PC-3 (cell line): ENCODE measurements around the gene SPTLC3. TPM values are rescaled to one million over a fixed set of nuclear protein-coding genes. Genes with fewer than 3 reads are reported as not detected.

Source experiments
- ATAC-seq: fragments of 200-7000 bp; cut with Tn5 transposase; 2 replicates; pipeline ENCODE4 v1.9.1; 2020; ENCODE audit warnings: mild to moderate bottlenecking, moderate library complexity
- BruUV-seq: library from RNA; stranded (reverse); fragments of 400-500 nt; replicated peaks from 2 replicates; lab custom pipeline; 2021; lab: Mats Ljungman, UMichigan
- CTCF ChIA-PET: fragments of 300-600 bp; sonication (Branson Sonifier 250); formaldehyde crosslinking; loops from one replicate; lab custom pipeline; 2022; ENCODE audit warnings: antibody characterized with exemption; lab: Charles Lee
- POLR2A ChIA-PET: fragments of 300-600 bp; sonication (Branson Sonifier 250); formaldehyde crosslinking; loops from one replicate; lab custom pipeline; 2022; ENCODE audit warnings: antibody characterized with exemption; ENCODE audit not compliant: unreplicated experiment; lab: Charles Lee
- DNase-seq: peaks from one replicate; pipeline ENCODE4 v3.0.0-alpha.2; 2015
- H2AFZ ChIP-seq: fragments of 300-600 bp; sonication (generic); 2 replicates; pipeline ENCODE4 v1.6.0; 2016; ENCODE audit warnings: antibody characterized with exemption, low read length
- H3F3A ChIP-seq: fragments of 300-600 bp; sonication (generic); one replicate; pipeline ENCODE4 v1.6.0; 2017; ENCODE audit warnings: antibody characterized with exemption, low read length, control low read depth, mild to moderate bottlenecking; ENCODE audit not compliant: unreplicated experiment
- H3K27ac ChIP-seq: fragments of 300-600 bp; sonication (generic); 2 replicates; pipeline ENCODE4 v1.5.1; 2016; ENCODE audit warnings: mild to moderate bottlenecking, low read length
- H3K27me3 ChIP-seq: fragments of 300-600 bp; sonication (generic); 2 replicates; pipeline ENCODE4 v1.6.1; 2016; ENCODE audit warnings: low read length, mixed read lengths
- H3K36me3 ChIP-seq: fragments of 300-600 bp; sonication (generic); 2 replicates; pipeline ENCODE4 v1.6.1; 2016; ENCODE audit warnings: low read depth, mixed run types, low read length, mixed read lengths
- H3K4me1 ChIP-seq: fragments of 300-600 bp; sonication (generic); 2 replicates; pipeline ENCODE4 v1.5.1; 2016; ENCODE audit warnings: low read length; ENCODE audit not compliant: insufficient read depth
- H3K4me2 ChIP-seq: fragments of 300-600 bp; sonication (generic); 2 replicates; pipeline ENCODE4 v1.6.0; 2016; ENCODE audit warnings: low read length
- H3K4me3 ChIP-seq: fragments of 300-600 bp; sonication (generic); 2 replicates; pipeline ENCODE4 v1.5.1; 2016; ENCODE audit warnings: mild to moderate bottlenecking, low read length, mixed read lengths
- H3K79me2 ChIP-seq: fragments of 300-600 bp; sonication (generic); 2 replicates; pipeline ENCODE4 v1.6.1; 2017; ENCODE audit warnings: low read length, mixed read lengths
- H3K9ac ChIP-seq: fragments of 300-600 bp; sonication (generic); 2 replicates; pipeline ENCODE4 v1.6.0; 2016; ENCODE audit warnings: mild to moderate bottlenecking, low read length
- H3K9me2 ChIP-seq: fragments of 300-600 bp; sonication (generic); replicated peaks from 2 replicates; pipeline ENCODE4 v1.6.1; 2016; ENCODE audit warnings: mixed run types, low read length, mixed read lengths
- H3K9me3 ChIP-seq: fragments of 300-600 bp; sonication (generic); 2 replicates; pipeline ENCODE4 v1.6.1; 2016; ENCODE audit warnings: low read length, mixed read lengths
- H4K20me1 ChIP-seq: fragments of 300-600 bp; sonication (generic); 2 replicates; pipeline ENCODE4 v1.6.1; 2016; ENCODE audit warnings: low read length, mixed read lengths
- EZH2 ChIP-seq: fragments of 300-600 bp; sonication (generic); IDR thresholded peaks from one replicate; pipeline ENCODE4 v1.6.1; 2017; ENCODE audit warnings: antibody characterized with exemption, mild to moderate bottlenecking, low read length; ENCODE audit not compliant: unreplicated experiment
- EZH2phosphoT487 ChIP-seq: fragments of 300-600 bp; sonication (generic); IDR thresholded peaks from 2 replicates; pipeline ENCODE4 v1.6.1; 2018; ENCODE audit warnings: mild to moderate bottlenecking, antibody characterized with exemption, low read length, borderline replicate concordance
- intact Hi-C: fragments of 100-400 bp; cut with micrococcal nuclease; formaldehyde crosslinking; loops from 2 replicates; pipeline ENCODE4 v1.9.0; 2023
- total RNA-seq: library from RNA; depleted of rRNA; stranded (reverse); fragments of >200 nt; gene quantifications from 2 replicates; pipeline ENCODE4 v1.2.3, GENCODE V29; 2014
- TF ChIP-seq, protein P1 (sequence below): fragments of 300-600 bp; sonication (generic); conservative IDR thresholded peaks from 2 replicates; pipeline ENCODE4 v1.5.1; 2017; ENCODE audit warnings: antibody characterized with exemption, low read depth, mild to moderate bottlenecking, low read length

Gene SPTLC3
- total RNA-seq, 1 experiment from 2014 or later: 16.3 TPM

DNA sequence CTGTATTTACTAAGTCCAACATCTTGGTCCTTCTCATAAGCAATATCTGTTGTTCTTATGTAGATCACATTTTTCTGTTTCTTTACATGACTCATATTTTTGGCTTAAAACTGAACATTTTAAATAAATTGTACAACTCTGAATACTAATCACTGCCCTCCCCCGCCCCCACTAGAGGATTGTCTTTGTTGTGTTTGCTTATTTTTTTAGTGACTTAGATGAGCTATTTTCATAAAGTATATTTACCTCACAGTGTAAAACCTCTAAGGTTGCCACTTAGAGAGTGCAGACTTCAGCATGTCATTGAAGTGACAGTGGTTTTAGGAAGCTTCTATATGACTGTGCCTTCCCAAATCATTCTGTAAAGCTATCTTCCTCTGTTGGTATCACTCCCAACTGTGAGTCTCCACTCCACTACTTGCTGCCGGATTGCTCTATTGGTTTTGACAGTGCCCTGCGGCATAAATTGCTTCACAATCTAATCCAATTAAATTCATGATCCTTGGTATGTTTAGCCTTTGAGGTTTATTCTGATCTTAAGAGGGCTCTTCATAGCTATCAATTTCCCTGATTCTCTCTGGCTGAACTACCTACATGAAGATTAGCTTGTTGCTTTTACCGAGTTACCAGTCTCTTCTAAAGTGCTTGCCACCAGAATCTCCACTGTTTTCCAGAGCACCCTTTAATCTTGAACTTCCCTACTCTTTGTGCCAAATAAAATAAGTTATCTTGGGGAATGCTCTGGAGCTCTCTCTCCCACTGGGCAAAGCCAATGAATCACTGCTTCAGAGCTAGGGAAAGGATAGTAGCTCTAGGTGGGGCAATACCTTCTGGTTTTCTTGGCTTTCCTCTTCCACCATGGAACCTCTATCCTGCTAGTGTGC is 33.0 kb downstream of the SPTLC3 start:
- DNase-seq: peak; percentile 22
- H3K9ac ChIP-seq: no peak overlapping the region
- CTCF ChIA-PET: interaction anchor here (0.6 kb wide), 1 partner anchor 73 kb away, joined by 9 read pairs; no protein-coding TSS in a partner anchor
- no TSS peak for BruUV-seq
- H3K4me2 ChIP-seq: no peak overlapping the region
- ATAC-seq: peak; percentile 75
- H3K27me3 ChIP-seq: no peaks in the 10 kb centered on the region
- H3K79me2 ChIP-seq: no peaks in the 10 kb centered on the region
- H3K9me2 ChIP-seq: no peaks in the 10 kb centered on the region
- POLR2A ChIA-PET: interaction anchor here (0.6 kb wide), 1 partner anchor 15 kb away, joined by 3 read pairs; no protein-coding TSS in a partner anchor
- TF ChIP-seq, protein P1, sequence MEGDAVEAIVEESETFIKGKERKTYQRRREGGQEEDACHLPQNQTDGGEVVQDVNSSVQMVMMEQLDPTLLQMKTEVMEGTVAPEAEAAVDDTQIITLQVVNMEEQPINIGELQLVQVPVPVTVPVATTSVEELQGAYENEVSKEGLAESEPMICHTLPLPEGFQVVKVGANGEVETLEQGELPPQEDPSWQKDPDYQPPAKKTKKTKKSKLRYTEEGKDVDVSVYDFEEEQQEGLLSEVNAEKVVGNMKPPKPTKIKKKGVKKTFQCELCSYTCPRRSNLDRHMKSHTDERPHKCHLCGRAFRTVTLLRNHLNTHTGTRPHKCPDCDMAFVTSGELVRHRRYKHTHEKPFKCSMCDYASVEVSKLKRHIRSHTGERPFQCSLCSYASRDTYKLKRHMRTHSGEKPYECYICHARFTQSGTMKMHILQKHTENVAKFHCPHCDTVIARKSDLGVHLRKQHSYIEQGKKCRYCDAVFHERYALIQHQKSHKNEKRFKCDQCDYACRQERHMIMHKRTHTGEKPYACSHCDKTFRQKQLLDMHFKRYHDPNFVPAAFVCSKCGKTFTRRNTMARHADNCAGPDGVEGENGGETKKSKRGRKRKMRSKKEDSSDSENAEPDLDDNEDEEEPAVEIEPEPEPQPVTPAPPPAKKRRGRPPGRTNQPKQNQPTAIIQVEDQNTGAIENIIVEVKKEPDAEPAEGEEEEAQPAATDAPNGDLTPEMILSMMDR: no peak
- TF ChIP-seq EZH2phosphoT487 (no peak), EZH2 (no peak)
- no peak overlapping the region for H3K27ac ChIP-seq
- H3K36me3 ChIP-seq: no peaks in the 10 kb centered on the region
- H4K20me1 ChIP-seq: no peaks in the 10 kb centered on the region
- intact Hi-C loops: no loop called here
- H3F3A ChIP-seq: no peaks in the 10 kb centered on the region
- no peak overlapping the region for H3K4me3 ChIP-seq
- 0 out of 2 replicates have a peak, but pooled peaks cover 4% of the 10 kb centered on the region for H3K4me1 ChIP-seq
- no peak overlapping the region for H2AFZ ChIP-seq
- no peaks in the 10 kb centered on the region for H3K9me3 ChIP-seq

DNA sequence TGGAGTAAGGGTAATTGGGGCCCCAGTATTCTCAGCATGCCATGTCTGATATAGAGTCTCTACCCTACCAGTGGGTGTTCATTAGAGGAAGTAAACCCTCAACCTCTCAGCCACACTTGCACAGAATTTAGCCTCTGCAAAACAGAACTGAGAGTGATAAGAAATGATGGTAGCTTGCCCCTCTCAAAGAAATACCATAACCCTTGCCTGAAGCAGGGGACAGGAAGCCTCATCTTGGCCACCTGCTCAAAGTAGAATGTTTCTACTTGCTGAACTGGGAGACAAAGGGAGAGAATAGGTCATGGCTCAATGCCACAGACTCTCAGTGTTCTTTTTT is 33.7 kb downstream of the SPTLC3 start:
- BruUV-seq: no TSS peak
- CTCF ChIA-PET: no interaction called here
- H3K9me2 ChIP-seq: no peaks in the 10 kb centered on the region
- intact Hi-C loops: no loop called here
- no peak overlapping the region for H3K4me3 ChIP-seq
- no peak overlapping the region for H2AFZ ChIP-seq
- H3F3A ChIP-seq: no peaks in the 10 kb centered on the region
- no peak overlapping the region for H3K27ac ChIP-seq
- no peaks in the 10 kb centered on the region for H3K9me3 ChIP-seq
- DNase-seq: no peak
- H3K27me3 ChIP-seq: no peaks in the 10 kb centered on the region
- H4K20me1 ChIP-seq: no peaks in the 10 kb centered on the region
- H3K79me2 ChIP-seq: no peaks in the 10 kb centered on the region
- TF ChIP-seq EZH2phosphoT487: no peak
- no peak for TF ChIP-seq EZH2
- TF ChIP-seq, protein P1: no peak
- ATAC-seq: no peak
- no peaks in the 10 kb centered on the region for H3K36me3 ChIP-seq
- POLR2A ChIA-PET: no interaction called here
- no peak overlapping the region for H3K4me2 ChIP-seq
- 0 out of 2 replicates have a peak, but pooled peaks cover 3% of the 10 kb centered on the region for H3K4me1 ChIP-seq
- no peak overlapping the region for H3K9ac ChIP-seq

DNA sequence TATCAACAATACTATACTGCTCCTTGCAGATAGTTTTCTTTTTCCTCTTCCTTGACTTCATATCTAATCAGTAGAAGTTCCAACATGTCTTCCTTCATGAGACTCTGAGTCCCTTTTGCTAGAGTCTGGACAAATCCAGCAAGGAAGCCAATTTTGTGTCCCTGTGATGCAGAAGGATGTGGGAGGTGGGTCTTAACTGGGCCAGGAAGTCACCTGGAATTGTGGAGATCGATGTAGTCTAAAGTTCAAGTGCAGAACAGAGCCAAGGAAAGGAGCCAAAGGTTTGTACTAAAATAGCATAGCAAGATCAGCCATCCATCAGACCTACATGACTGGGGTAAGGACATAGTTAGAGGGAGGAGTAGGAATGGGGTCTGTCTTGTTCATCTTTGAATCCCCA is 37.6 kb downstream of the SPTLC3 start:
- ATAC-seq: no peak
- H3K27me3 ChIP-seq: no peaks in the 10 kb centered on the region
- no peaks in the 10 kb centered on the region for H3K9me2 ChIP-seq
- CTCF ChIA-PET: no interaction called here
- no peaks in the 10 kb centered on the region for H3K79me2 ChIP-seq
- TF ChIP-seq EZH2phosphoT487 (no peak), EZH2 (no peak)
- TF ChIP-seq, protein P1: no peak
- no peaks in the 10 kb centered on the region for H3K4me1 ChIP-seq
- H3K9ac ChIP-seq: no peak overlapping the region
- no peaks in the 10 kb centered on the region for H3K9me3 ChIP-seq
- BruUV-seq: no TSS peak
- POLR2A ChIA-PET: no interaction called here
- no peaks in the 10 kb centered on the region for H3F3A ChIP-seq
- H2AFZ ChIP-seq: no peak overlapping the region
- no peak overlapping the region for H3K4me3 ChIP-seq
- intact Hi-C loops: no loop called here
- no peak overlapping the region for H3K4me2 ChIP-seq
- H3K36me3 ChIP-seq: no peaks in the 10 kb centered on the region
- H3K27ac ChIP-seq: no peak overlapping the region
- H4K20me1 ChIP-seq: no peaks in the 10 kb centered on the region
- no peak for DNase-seq
